ENCODE measurements around the gene SMG5.
"Not testable (repeated sequence)": the region's sequence is repeated elsewhere in the genome, so short reads cannot be mapped to it uniquely, and the experiment has no call there.

SMG5 gene

GRCh38 chr1:156221986-156222692 is 60.5 kb downstream of the SMG5 start:
- DNase-seq = peak; percentile 50
- Mint-ChIP-seq H3K36me3 (ENCODE audit: low read depth) (peaks cover 83% of the 10 kb centered on the region), H3K4me1 (ENCODE audit: low read depth) (peaks cover 84% of the 10 kb centered on the region), H3K27me3 (no peaks in the 10 kb centered on the region), H3K9me3 (peaks cover 3% of the 10 kb centered on the region), H3K27ac (peak overlapping the region; percentile 99), H3K4me3 (peak overlapping the region; percentile 68)

DNA sequence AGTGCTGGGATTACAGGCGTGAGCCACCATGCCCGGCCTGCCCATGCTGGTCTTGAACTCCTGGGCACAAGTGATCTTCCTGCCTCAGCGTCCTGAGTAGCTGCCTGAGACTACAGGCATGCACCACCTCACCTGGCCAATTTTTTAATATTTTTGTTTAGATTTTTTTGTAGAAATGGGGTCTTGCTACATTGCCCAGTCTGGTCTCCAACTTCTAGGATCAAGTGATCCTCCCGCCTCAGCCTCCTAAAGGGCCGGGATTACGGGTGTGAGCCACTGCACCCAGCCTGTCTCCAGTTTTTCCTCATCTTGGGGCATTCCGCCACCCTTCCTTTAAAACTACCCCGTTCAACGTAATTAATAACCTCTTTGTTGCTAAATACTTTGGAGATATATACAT is 62.4 kb downstream of the SMG5 start:
- Mint-ChIP-seq H3K4me1 (ENCODE audit: low read depth) (peaks cover 79% of the 10 kb centered on the region), H3K9me3 (peaks cover 3% of the 10 kb centered on the region), H3K27ac (peak overlapping the region; percentile 99), H3K27me3 (no peaks in the 10 kb centered on the region), H3K36me3 (ENCODE audit: low read depth) (peaks cover 79% of the 10 kb centered on the region), H3K4me3 (no peak overlapping the region)
- DNase-seq = no peak

- Mint-ChIP-seq H3K4me3 (peak overlapping the region; percentile 72), H3K27ac (peak overlapping the region; percentile 99), H3K36me3 (ENCODE audit: low read depth) (peaks cover 84% of the 10 kb centered on the region), H3K27me3 (no peaks in the 10 kb centered on the region), H3K9me3 (peaks cover 3% of the 10 kb centered on the region), H3K4me1 (ENCODE audit: low read depth) (peaks cover 73% of the 10 kb centered on the region)
- no peak for DNase-seq
Observed at GRCh38 chr1:156217871-156218270, 64.8 kb downstream of the SMG5 start.

DNA sequence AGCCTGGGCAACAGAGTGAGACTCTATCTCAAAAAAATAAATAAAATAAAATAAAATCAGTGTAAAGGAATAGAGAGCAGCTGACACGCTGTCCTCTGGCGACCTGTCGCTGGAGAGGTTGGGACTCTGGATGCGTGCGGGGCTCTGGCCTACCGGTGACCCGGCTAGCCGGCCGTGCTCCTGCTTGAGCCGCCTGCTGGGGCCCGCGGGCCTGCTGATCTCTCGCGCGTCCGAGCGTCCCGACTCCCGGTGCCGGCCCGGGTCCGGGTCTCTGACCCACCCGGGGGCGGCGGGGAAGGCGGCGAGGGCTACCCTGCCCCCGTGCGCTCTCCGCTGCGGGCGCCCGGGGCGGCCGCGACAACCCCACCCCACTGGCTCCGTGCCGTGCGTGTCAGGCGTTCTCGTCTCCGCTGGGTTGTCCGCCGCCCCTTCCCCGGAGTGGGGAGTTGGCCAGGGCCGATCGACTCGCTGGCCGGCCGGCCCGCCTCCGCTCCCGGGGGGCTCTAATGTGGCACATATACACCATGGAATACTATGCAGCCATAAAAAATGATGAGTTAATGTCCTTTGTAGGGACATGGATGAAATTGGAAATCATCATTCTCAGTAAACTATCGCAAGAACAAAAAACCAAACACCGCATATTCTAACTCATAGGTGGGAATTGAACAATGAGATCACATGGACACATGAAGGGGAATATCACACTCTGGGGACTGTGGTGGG is 66.1 kb downstream of the SMG5 start:
- H3K27ac Mint-ChIP-seq = peak overlapping the region; percentile 97
- not testable (repeated sequence) for DNase-seq, H3K9me3 Mint-ChIP-seq, H3K4me3 Mint-ChIP-seq, H3K27me3 Mint-ChIP-seq
- H3K4me1 Mint-ChIP-seq (ENCODE audit: low read depth) = peaks cover 70% of the 10 kb centered on the region
- peaks cover 85% of the 10 kb centered on the region for H3K36me3 Mint-ChIP-seq (ENCODE audit: low read depth)

DNA sequence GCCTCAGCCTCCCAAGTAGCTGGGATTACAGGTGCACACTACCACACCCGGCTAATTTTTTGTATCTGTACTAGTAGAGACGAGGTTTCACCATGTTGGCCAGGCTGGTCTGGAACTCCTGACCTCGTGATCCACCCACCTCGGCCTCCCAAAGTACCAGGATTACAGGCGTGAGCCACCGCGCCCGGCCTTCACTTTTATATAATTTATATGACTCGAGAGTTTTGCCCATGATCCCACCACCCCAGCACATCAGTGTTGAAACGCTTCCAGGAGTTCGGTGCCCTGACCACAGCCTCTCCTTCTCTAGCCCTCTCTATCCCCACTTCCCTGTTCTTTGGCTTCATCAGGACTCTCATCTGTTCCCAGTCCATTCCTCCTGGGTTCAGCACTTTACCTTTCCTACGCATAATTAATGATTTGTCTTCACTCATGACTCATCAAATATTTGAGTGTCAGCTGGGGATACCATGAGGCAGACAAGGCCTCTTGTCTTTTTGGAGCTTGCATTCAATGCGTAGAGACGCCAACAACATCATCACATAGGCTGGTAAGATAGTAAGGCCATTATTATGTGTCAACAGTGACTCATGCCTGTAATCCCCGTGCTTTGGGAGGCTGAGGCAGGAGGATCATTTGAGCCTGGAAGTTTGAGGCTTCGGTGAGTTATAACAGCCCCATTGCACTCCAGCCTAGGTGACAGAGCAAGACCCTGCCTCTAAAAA is 68.4 kb downstream of the SMG5 start:
- Mint-ChIP-seq H3K4me1 (ENCODE audit: low read depth) (peaks cover 51% of the 10 kb centered on the region), H3K36me3 (ENCODE audit: low read depth) (peaks cover 85% of the 10 kb centered on the region)
- peak; percentile 56 for DNase-seq

DNA sequence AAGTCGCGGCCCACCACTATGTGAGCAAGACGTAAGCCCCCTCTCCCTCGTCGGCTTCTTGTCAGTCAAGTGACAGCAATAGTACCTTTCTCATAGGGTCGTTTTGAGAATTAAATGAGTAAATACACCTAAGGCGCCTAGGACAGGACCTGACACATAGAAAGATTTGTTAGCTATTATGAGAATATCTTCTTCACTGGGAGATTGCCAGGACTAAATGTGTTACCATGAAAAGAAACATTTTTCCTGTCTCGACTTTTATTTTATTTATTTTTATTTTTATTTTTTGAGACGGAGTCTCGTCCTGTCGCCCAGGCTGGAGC is 69.0 kb downstream of the SMG5 start:
- H3K36me3 Mint-ChIP-seq (ENCODE audit: low read depth) = peaks cover 88% of the 10 kb centered on the region
- peak overlapping the region; percentile 95 for H3K4me3 Mint-ChIP-seq
- DNase-seq = no peak
- no peaks in the 10 kb centered on the region for H3K9me3 Mint-ChIP-seq
- peak overlapping the region; percentile 97 for H3K27ac Mint-ChIP-seq
- peaks cover 48% of the 10 kb centered on the region for H3K4me1 Mint-ChIP-seq (ENCODE audit: low read depth)
- no peaks in the 10 kb centered on the region for H3K27me3 Mint-ChIP-seq

More for the DNA sequence above, 68.4 kb downstream of the SMG5 start:
- Mint-ChIP-seq H3K27ac (peak overlapping the region; percentile 97), H3K9me3 (peaks cover 1% of the 10 kb centered on the region), H3K27me3 (no peaks in the 10 kb centered on the region), H3K4me3 (peak overlapping the region; percentile 95)

DNA sequence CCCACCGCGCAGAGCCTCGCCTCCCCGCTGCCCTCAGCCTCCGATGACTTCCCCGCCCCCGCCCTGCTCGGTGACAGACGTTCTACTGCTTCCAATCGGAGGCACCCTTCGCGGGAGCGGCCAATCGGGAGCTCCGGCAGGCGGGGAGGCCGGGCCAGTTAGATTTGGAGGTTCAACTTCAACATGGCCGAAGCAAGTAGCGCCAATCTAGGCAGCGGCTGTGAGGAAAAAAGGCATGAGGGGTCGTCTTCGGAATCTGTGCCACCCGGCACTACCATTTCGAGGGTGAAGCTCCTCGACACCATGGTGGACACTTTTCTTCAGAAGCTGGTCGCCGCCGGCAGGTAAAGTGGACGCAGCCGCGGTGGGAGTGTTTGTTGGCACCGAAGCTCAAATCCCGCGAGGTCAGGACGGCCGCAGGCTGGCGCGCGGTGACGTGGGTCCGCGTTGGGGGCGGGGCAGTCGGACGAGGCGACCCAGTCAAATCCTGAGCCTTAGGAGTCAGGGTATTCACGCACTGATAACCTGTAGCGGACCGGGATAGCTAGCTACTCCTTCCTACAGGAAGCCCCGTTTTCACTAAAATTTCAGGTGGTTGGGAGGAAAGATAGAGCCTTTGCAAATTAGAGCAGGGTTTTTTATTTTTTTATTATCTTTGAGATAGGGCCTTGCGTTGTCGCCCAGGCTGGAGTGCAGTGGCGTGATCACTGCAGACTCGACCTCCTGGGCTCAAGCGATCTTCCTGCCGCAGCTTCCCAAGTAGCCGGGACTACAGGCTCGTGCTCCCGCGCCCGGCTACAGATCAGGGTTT is 69.6 kb downstream of the SMG5 start, which contains the start of gene PMF1:
Gene PMF1 (plus strand): TSS at position 175 of the 811 bp plus-strand sequence. CDS start 9 bp downstream, at position 184.
- DNase-seq = peak; percentile 98
- Mint-ChIP-seq H3K4me1 (ENCODE audit: low read depth) (peaks cover 43% of the 10 kb centered on the region), H3K27me3 (no peaks in the 10 kb centered on the region), H3K36me3 (ENCODE audit: low read depth) (peaks cover 90% of the 10 kb centered on the region), H3K9me3 (no peaks in the 10 kb centered on the region), H3K4me3 (peak within 1 kb of the TSS; percentile 95), H3K27ac (peak within 1 kb of the TSS; percentile 97)

GRCh38 chr1:156212130-156212529 is 70.5 kb downstream of the SMG5 start:
- no peaks in the 10 kb centered on the region for H3K9me3 Mint-ChIP-seq
- H3K27me3 Mint-ChIP-seq = no peaks in the 10 kb centered on the region
- DNase-seq = no peak
- peak overlapping the region; percentile 97 for H3K27ac Mint-ChIP-seq
- H3K4me1 Mint-ChIP-seq (ENCODE audit: low read depth) = peaks cover 34% of the 10 kb centered on the region
- peak overlapping the region; percentile 95 for H3K4me3 Mint-ChIP-seq
- peaks cover 90% of the 10 kb centered on the region for H3K36me3 Mint-ChIP-seq (ENCODE audit: low read depth)

GRCh38 chr1:156211243-156211642 is 71.4 kb downstream of the SMG5 start:
- Mint-ChIP-seq H3K4me1 (ENCODE audit: low read depth) (peaks cover 31% of the 10 kb centered on the region), H3K27ac (peak overlapping the region; percentile 97), H3K36me3 (ENCODE audit: low read depth) (peaks cover 96% of the 10 kb centered on the region), H3K4me3 (no peak overlapping the region), H3K27me3 (no peaks in the 10 kb centered on the region), H3K9me3 (no peaks in the 10 kb centered on the region)
- no peak for DNase-seq

- H3K27me3 Mint-ChIP-seq = no peaks in the 10 kb centered on the region
- peak overlapping the region; percentile 47 for H3K27ac Mint-ChIP-seq
- H3K9me3 Mint-ChIP-seq = no peaks in the 10 kb centered on the region
- H3K4me3 Mint-ChIP-seq = no peak overlapping the region
- peaks cover 68% of the 10 kb centered on the region for H3K36me3 Mint-ChIP-seq (ENCODE audit: low read depth)
- peaks cover 22% of the 10 kb centered on the region for H3K4me1 Mint-ChIP-seq (ENCODE audit: low read depth)
- no peak for DNase-seq
Observed at GRCh38 chr1:156204686-156205085, 77.9 kb downstream of the SMG5 start.

DNA sequence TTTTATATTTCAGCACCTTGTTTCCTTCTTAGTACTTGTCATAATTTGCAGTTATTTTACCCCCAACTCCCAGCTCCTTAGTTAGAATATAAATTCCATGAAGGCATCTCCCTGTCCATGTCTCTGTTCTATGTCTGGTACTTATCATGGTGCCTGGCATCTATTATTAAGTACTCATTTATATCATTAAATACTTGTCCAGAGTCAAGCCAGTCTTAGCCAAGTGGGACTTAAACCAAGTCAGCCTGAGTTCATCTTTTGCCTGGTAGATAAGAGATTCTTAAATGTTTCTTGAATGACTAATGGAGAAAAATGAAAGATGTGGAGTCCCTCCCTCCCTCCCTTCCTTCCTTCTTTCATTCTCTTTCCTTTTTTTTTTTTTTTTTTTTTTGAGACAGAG is 79.3 kb downstream of the SMG5 start:
- Mint-ChIP-seq H3K4me3 (no peak overlapping the region), H3K27me3 (no peaks in the 10 kb centered on the region), H3K4me1 (ENCODE audit: low read depth) (peaks cover 36% of the 10 kb centered on the region), H3K27ac (no peak overlapping the region), H3K9me3 (no peaks in the 10 kb centered on the region), H3K36me3 (ENCODE audit: low read depth) (peaks cover 68% of the 10 kb centered on the region)
- no peak for DNase-seq

DNA sequence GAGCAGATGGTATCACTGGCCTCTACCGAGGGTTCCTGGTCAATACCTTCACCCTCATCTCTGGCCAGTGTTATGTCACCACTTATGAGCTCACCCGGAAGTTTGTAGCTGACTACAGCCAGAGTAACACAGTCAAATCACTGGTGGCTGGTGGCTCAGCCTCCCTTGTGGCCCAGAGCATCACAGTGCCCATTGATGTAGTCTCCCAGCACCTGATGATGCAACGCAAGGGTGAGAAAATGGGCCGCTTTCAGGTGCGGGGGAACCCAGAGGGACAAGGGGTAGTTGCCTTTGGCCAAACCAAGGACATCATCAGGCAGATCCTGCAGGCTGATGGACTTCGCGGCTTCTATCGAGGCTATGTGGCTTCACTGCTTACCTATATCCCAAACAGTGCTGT is 82.6 kb downstream of the SMG5 start:
- H3K27me3 Mint-ChIP-seq = no peaks in the 10 kb centered on the region
- DNase-seq = no peak
- H3K4me1 Mint-ChIP-seq (ENCODE audit: low read depth) = peaks cover 60% of the 10 kb centered on the region
- no peaks in the 10 kb centered on the region for H3K9me3 Mint-ChIP-seq
- H3K36me3 Mint-ChIP-seq (ENCODE audit: low read depth) = peaks cover 70% of the 10 kb centered on the region
- no peak overlapping the region for H3K4me3 Mint-ChIP-seq
- no peak overlapping the region for H3K27ac Mint-ChIP-seq

All from activated T-cell treated with anti-CD3 and anti-CD28 coated beads, Interleukin-2, amount 50 U/mL, for 24 hours (primary cell).